ENCODE measurements around the gene SDK1.

GRCh38 chr7:4080954-4081353 is 779.9 kb downstream of the SDK1 start:
- TF ChIP-seq CTCF (IDR thresholded peaks at IDR 0.05; ENCODE audit: low read depth, low read length, poor library complexity, severe bottlenecking) (no peak), EZH2phosphoT487 (IDR thresholded peaks at IDR 0.05; ENCODE audit: borderline replicate concordance, low read length) (no peak)

All from DOHH2 (cell line).